DMS153 treated with DMSO at 0.1 percent for 48 hours (cell line): ENCODE data around the gene ZNF189.

Experiments
- DNase-seq: peaks from one replicate; lab custom pipeline; 2025; ENCODE audit not compliant: unreplicated experiment; lab: John Stamatoyannopoulos, UW

The ZNF189 gene

DNA sequence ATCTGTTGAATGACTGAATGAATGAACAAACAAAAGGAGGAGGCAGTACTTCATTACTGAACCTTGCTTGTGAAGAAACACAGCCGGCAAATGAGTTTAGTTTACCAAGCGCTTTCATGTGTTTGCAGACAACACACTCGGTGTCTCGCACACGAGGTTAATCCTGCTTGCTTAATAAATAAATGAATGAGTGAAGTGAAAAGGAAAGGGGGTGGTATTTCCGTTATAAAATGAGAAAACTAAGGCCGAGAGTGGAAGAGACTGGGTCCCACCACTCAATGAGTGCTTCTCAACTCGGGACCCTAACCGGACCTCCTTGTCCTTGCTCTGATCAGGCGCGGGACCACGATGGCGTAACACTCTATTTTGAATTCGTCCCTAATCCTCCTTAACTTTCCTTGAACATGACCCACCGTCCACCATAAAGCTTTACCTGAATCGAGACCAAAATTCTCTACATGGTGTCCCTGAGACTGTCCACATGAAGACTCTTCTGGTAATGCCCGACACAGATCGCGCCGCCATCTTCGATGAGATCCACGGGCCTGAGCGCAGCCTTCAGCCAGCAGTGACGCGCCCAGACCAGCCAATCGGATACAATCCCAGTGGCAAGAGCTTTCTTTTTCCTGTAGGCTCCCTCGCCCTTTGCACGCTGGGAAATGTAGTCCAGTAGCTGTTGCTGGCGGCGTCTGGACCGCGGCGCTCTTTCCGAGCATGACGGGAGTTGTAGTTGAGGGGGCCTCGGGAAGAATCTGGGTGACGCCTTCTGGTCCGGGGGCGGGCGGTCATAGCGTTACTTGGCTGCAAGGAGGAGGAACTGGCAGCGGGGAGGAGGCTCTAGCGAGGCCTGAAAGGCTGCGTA lies at the start of gene ZNF189, which contains the start of gene MRPL50:
ZNF189 (plus strand) TSS at position 784 of the 862 bp plus-strand sequence. CDS start 306 bp downstream, outside the sequence.
MRPL50 (minus strand) TSS at position 551 of the 862 bp plus-strand sequence; CDS start at position 525, 26 bp downstream.
- peak; percentile 99 for DNase-seq

GRCh38 chr9:101350285-101350684 lies 48.4 kb upstream of the ZNF189 start:
- no peak for DNase-seq

DNA sequence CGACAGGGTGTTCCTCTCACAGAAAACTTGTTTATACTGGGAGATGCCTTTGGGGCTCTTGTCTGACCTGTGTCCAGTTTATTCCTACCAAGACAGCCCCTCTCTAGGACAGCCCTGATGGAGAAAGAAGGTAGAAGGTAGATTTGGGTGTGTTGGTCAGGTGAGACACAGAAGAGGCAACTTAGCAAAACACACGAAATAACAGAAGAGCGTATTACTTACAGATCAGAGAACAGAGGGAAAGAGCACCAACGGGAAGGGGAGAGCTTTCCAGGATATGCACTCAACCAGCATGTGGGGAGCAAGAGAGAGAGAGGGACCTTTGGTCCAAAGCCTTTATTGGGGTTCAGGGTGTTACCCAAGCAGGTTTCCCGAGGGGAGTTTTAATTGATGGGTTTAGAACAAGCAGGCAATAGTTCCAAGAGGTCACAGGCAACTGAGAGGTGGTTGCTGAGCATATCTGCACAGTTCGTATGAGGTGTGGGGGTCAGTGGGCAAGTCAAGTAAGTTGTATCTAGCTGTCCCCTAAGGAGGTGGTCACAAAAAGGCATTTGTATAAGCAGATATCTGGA lies 45.7 kb upstream of the ZNF189 start:
- DNase-seq = no peak

DNA sequence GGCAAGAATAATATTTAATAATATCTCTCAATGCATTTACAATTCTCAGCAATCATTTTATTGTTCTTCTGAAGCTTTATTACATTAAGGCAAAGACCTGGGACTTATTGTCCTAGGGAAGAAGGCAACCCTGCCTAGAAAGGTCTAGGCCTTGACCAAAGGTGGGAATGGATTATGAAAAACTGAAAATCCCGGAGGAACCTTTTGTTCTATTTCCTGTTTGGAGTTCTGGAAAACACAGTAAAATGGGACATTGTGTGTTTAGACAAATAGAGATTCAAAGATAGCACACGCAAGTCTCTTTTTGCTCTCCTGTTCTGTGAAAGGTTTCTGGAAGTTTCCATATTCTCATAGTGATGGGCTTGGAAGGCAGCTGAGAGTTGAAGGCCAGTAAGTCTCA lies 45.0 kb upstream of the ZNF189 start:
- no peak for DNase-seq

GRCh38 chr9:101354143-101354764 lies 44.4 kb upstream of the ZNF189 start:
- DNase-seq = no peak

- no peak for DNase-seq
Measured at GRCh38 chr9:101354765-101355708, 43.6 kb upstream of the ZNF189 start.

DNA sequence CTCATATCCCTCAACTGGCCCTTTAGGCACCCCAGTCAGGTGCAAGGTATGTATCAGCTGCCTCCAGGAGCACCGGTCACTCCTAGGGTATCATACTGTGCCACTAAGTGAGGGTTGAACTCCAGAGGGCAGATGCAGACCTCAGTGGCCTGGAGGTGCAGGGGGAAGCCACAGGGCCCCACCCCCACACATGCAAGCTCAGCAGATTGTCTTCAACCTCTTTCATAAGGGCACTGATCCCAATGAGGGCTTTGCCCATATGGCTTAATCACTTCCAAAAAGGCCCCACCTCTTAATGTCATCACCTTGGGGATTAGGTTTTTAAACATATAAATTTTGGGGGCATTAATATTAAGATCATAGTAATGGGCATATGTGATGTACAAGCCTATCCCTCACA lies 42.0 kb upstream of the ZNF189 start:
- DNase-seq = no peak

DNA sequence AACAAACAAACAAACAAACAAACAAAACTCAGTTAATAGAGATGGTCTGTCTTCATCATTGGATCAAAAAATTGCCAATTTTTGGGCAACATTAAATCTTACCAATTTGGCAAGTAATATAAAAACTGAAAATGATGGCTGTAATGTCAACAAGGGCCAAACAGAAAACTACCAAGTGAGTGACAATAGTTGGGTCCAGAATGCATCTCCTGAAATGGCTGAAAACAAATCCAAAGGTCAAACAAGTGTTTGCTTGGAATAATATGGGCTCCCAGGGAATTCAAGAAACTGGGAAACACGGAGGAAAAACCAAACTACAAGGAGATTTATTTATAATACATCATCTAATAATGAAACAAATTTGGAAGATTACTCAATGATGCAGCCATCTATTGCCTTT lies 39.0 kb upstream of the ZNF189 start:
- no peak for DNase-seq

- DNase-seq = no peak
Measured at GRCh38 chr9:101360647-101361046, 38.0 kb upstream of the ZNF189 start.

GRCh38 chr9:101362450-101362849 lies 36.2 kb upstream of the ZNF189 start:
- DNase-seq = no peak

DNA sequence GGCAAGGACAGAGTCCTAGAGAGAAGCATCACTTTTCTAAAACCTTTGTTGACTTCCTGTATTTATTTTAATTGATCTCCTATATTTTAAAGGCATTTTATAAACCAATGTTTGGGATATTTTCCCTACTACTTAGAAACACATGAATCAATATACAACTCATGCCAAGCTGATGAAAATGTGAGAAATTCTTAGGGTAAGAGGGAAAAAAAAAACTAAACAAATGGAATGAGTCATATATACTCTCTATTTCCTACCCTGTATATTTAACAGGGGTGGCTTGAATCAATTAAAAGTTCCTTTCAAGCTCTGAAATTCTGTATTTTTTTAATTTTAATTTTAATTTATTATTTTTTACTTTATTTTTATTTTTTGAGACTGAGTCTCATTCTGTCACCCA lies 33.5 kb upstream of the ZNF189 start:
- DNase-seq = no peak

GRCh38 chr9:101366038-101366756 lies 32.5 kb upstream of the ZNF189 start:
- no peak for DNase-seq

GRCh38 chr9:101367323-101367722 lies 31.3 kb upstream of the ZNF189 start:
- DNase-seq = no peak

DNA sequence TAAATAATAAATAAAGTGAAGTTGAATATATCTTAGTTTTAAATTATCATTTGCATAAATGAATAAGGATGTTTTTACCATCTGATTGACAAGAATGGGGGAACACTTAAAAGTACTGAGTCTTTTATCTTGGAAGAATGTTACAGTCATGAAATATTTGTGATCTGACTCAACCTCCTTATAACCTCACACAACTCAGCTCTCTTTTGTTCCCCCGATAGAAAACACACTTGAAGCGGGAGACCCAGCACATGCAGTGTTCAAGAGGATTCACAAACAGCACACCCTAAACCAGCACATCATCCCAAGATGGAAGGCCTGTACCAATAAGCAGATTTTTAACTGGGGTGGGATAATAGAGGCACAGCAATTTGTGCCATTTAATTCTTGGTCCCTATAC lies 29.4 kb upstream of the ZNF189 start:
- DNase-seq = no peak

DNA sequence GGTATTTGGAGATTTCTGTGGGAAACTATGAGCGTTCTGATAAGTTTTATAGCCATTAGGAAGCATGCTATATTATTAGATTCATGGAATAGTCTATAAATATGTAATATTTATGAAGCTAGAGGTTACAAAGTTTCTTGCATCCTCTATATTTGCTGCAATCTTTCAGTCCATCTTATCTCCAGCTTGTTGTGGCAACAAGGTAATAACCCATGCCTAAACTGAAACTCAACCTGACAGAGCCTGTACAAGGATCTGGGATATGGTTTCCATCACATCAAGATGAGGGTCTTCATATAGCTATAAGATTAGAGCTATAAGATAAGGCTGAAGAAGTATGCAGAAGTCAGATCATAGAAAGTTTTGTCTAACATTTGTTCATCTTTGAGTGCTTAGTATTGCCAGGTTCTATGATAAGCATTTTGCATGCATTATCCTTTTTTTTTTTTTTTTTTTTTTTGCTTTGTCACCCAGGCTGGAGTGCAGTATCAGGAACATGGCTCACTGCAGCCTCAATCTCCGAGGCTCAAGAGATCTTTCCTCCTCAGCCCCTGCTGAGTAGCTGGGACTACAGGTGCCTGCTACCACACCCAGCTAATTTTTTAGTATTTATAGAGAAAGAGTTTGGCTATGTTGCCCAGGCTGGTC lies 28.6 kb upstream of the ZNF189 start:
- no peak for DNase-seq

- no peak for DNase-seq
Measured at GRCh38 chr9:101371813-101372212, 26.8 kb upstream of the ZNF189 start.

- DNase-seq = no peak
Measured at GRCh38 chr9:101372327-101373118, 26.1 kb upstream of the ZNF189 start.

DNA sequence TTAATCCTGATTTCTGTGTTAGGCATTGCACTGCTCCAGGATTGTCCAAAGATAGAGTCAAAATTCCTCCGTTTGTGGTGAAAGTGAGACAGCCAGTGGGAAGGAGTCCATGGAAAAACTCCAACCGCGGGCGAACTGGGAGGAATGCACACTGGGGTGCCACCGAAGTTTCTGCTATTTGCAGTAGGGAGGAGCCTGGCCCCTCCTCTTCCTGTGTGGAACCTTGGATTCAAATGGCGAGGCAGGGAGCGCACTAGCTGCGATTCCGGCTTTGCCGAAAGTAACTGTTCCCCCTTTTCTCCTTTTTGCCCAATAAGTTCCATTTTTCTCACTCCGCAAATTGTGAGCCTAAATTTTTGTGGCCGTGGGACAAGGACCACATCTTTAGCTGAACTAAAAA lies 23.1 kb upstream of the ZNF189 start:
- no peak for DNase-seq
